IPS-20b (cell line): ENCODE results near the gene RNF212B.

Experiments used
- H3K27ac ChIP-seq: one replicate; pipeline ENCODE4 v1.5.1; 2013; ENCODE audit warnings: low read length
- H3K27me3 ChIP-seq: 2 replicates; pipeline ENCODE4 v1.6.1; 2013; ENCODE audit warnings: mild to moderate bottlenecking, low read length, inconsistent platforms; ENCODE audit not compliant: insufficient read depth
- H3K36me3 ChIP-seq: 2 replicates; pipeline ENCODE4 v1.6.1; 2013; ENCODE audit warnings: low read depth, mild to moderate bottlenecking, inconsistent platforms, low read length, moderate library complexity; ENCODE audit not compliant: insufficient read depth
- H3K4me1 ChIP-seq: 2 replicates; pipeline ENCODE4 v1.6.1; 2013; ENCODE audit warnings: mild to moderate bottlenecking, control low read depth, inconsistent platforms, low read length, moderate library complexity; ENCODE audit not compliant: insufficient read depth
- H3K4me3 ChIP-seq: 2 replicates; pipeline ENCODE4 v1.5.1; 2013; ENCODE audit warnings: mild to moderate bottlenecking, low read length, inconsistent platforms
- H3K9ac ChIP-seq: 2 replicates; pipeline ENCODE4 v1.6.1; 2013; ENCODE audit warnings: low read depth, mild to moderate bottlenecking, inconsistent platforms, low read length, moderate library complexity
- H3K9me3 ChIP-seq: 2 replicates; pipeline ENCODE4 v1.6.1; 2013; ENCODE audit warnings: mild to moderate bottlenecking, low read depth, low read length, inconsistent platforms; ENCODE audit not compliant: insufficient read depth

RNF212B gene

DNA sequence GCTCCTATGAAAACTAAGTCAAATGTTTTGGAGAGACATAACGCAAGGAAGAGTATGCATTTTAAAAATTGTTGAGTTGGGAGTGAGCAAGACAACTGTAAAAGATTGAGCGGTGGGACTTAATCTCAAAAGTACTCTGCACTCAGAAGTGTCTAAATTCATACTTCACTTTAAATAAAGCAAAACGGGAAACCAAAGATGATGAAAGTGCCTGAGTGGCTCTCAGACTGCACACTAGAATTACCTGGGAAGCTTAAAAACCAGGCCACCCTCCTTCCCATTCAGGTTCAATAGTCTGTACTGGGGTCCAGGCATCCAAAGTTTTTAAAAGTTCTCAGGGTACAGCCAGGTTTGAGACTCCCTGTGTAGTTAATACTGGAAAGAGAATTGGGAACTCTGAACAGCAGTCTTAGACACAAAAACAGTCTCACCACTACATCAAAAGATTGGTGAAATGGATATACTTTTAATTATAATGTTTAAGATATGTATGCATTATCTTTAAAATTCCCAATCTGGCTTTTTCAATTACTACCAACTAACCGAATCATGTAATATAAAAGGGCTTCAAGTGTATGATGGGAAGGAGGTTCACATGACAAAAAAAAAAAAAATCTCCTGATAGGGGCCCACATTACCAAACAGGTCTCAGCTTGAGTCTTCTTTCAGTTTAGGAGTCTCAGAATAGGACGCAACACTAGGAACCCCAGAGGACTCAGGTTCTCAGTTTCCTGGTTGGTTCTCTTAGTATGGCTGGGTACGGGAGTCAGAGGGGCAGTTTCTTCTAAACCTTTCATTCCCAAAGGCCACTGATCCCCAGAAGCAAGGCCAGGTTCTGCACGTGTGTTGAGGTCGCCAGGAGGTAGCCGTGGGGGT, 47.2 kb downstream of the RNF212B start:
- Histone ChIP-seq H3K27me3 (peaks cover 41% of the 10 kb centered on the region), H3K9ac (peak overlapping the region; percentile 84; the same call in 1 of the 2 replicates), H3K4me3 (peak overlapping the region; percentile 95), H3K27ac (peak overlapping the region; percentile 67), H3K9me3 (no peaks in the 10 kb centered on the region), H3K4me1 (peaks cover 7% of the 10 kb centered on the region; the same call in 1 of the 2 replicates), H3K36me3 (no peaks in the 10 kb centered on the region)

DNA sequence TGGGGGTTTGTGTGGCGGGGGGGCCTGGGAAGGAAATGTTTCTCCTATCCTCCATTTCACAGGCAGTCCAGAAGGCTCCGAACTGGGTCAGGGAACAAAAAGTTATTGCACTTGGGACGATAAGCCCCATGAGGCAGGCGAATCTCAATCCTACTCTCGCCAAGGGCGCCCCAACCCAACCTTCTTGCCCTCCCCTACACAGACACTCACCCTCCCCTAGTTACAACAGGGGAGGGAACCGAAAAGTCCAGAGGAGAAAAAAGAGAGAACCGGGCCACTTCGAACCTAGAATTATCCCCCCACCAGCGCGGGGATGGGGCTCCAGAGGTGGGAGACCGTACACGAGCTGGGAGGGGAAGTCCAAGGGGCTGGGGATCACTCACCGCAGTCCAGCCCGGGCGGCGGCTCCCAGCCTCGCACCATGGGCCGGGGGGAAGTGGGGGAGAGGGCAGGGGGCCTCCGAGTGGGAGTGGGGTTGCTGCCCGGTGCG, 47.8 kb downstream of the RNF212B start:
- no peaks in the 10 kb centered on the region for H3K36me3 ChIP-seq
- H3K27me3 ChIP-seq = peaks cover 47% of the 10 kb centered on the region
- peak overlapping the region; percentile 84; the same call in 1 of the 2 replicates for H3K9ac ChIP-seq
- H3K27ac ChIP-seq = peak overlapping the region; percentile 67
- H3K4me3 ChIP-seq = peak overlapping the region; percentile 95
- H3K4me1 ChIP-seq = peaks cover 3% of the 10 kb centered on the region; the same call in 1 of the 2 replicates
- no peaks in the 10 kb centered on the region for H3K9me3 ChIP-seq

DNA sequence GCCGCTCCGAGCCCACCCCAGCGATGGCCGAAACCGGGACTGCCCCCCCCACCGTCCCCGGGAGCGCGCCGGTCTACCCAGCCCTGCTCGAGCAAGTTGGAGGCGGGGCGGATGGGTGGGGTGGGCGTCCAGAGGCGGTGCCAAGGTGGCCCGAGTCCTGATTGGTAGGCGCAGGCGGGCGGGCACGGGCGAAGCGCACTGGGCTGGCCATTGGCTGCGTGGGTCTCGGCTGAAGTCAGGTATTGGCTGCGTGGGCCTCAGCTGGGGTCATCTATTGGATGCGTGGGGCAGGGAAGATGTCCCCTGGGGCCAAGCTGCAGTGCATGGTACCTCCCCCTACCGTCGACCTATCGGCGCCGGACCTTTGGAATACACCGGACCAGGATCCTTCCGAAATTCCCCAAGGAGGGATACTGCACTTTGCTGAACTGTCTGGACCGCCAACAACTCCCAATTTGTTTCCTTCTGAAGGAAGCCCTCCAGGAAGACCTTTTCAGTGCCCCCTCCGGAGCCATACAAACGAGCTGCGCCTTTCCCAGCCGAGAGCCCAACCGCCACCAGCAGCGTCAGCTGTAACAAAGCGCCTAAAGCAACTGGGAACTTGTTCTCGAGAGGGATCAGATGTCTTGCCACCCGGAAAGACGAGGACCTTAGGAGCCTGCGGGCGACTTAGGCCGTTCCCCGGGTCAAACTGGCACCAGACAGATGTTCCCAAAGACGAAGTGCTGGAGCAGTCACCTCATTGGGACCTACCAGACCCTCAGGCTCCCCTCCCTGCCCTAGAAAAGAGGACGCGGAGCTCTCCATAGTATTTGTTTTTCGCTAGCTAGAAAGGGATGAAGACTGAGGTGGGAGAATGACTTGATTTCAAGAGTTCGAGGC, 48.5 kb downstream of the RNF212B start, which contains the start of gene HOMEZ:
Gene HOMEZ (minus strand): TSS at position 113 of the 882 bp plus-strand sequence. CDS start 180 bp downstream, outside the sequence.
- no peaks in the 10 kb centered on the region for H3K36me3 ChIP-seq
- H3K4me1 ChIP-seq = peaks cover 3% of the 10 kb centered on the region; the same call in 1 of the 2 replicates
- no peaks in the 10 kb centered on the region for H3K9me3 ChIP-seq
- peaks cover 54% of the 10 kb centered on the region for H3K27me3 ChIP-seq
- peak within 1 kb of the TSS; percentile 84 for H3K9ac ChIP-seq
- H3K27ac ChIP-seq = peak within 1 kb of the TSS; percentile 67
- H3K4me3 ChIP-seq = peak within 1 kb of the TSS; percentile 95

DNA sequence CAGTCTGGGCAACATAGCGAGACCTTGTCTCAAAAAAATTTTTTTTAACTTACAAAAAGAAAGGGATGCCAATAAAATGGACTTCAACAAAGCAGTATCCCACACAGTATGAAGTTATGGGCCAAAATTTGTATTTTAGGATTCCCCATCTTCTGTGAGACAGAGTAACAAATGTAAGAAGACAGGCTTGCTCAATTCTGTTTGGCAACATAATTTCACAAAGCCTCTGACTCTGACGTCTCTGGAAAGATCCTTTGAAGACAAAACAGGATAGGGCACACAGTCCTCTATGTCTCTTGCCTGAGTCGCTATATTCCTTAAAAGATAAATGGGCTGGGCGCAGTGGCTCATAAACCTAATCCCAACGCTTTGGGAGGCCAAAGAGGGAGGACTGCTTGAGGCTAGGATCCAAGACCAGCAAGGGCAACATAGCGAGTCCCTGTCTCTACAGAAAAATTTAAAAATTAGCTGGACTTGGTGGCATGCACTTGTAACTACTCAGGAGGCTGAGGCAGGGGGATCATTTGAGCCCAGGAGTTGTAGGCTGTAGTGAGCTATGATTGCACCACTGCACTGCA, 49.3 kb downstream of the RNF212B start:
- Histone ChIP-seq H3K27me3 (peaks cover 62% of the 10 kb centered on the region), H3K27ac (no peak overlapping the region), H3K4me1 (peaks cover 3% of the 10 kb centered on the region; the same call in 1 of the 2 replicates), H3K9ac (peak overlapping the region; percentile 58; the same call in 1 of the 2 replicates), H3K4me3 (peak overlapping the region; percentile 95), H3K9me3 (no peaks in the 10 kb centered on the region), H3K36me3 (no peaks in the 10 kb centered on the region)

DNA sequence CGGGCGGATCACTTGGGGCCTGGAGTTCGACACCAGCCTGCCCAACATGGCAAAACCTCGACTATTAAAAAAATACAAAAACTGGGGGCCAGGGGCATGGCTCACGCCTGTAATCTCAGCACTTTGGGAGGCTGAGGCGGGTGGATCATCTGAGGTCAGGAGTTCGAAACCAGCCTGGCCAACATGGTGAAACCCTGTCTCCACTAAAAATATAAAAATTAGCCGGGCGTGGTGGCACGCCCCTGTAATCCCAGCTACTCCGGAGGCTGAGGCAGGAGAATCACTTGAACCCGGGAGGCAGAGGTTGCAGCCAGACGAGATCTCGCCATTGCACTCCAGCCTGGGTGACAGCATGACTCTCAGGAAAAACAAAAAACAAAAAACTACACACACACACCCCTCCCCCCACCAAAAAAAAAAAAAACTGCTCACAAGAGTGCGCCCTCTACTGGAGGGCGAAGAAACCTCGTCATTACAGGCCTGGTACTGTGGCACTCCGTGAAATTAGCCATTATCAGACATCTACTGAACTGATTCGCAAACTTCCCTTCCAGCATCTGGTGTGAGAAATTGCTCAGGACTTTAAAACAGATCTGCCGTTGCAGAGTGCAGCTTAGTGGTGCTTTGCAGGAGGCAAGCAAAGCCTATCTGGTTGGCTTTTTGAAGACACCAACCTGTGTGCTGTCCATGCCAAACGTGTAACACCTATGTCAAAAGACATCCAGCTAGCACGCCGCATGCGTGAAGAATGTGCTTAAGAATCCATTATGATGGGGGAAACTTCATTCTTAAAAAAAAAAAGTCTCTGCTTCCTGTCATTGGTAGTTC, 57.2 kb downstream of the RNF212B start:
- no peak overlapping the region for H3K4me3 ChIP-seq
- no peaks in the 10 kb centered on the region for H3K9me3 ChIP-seq
- no peak overlapping the region for H3K9ac ChIP-seq
- peaks cover 100% of the 10 kb centered on the region for H3K27me3 ChIP-seq
- no peaks in the 10 kb centered on the region for H3K36me3 ChIP-seq
- no peak overlapping the region for H3K27ac ChIP-seq
- H3K4me1 ChIP-seq = peaks cover 5% of the 10 kb centered on the region; the same call in 1 of the 2 replicates

DNA sequence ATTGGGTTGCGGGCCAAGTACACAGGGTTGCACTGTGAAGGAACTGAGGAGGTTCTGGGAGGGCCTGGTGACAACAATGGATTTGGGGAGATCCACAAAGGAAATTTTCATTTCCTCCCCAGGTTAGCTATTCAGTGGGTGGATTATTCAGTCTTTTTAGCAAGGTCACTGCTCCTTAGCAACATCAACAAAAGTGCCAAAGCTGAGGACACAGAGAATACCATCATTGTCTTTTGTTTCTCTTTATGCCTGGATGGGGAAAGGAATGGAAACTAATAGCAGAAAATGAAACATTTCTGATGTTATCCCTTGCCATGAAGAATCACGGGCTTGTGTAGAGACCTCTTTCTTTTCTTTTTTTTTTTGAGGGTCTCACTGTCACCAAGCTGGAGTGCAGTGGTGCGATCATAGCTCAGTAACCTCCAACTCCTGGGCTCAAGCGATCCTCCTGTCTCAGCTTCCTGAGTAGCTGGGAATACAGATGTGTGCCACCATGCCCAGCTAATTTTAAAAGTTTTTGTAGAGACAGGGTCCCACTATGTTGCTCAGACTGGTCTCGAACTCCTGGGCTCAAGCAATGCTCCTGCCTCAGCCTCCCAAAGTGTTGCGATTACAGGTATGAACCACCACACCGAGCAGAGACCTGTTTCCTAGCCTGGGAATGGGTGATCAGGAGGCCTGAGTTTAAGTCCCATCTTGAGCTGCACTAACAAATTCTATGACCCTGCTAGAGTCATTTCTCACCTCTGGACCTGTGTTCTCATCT, 58.5 kb downstream of the RNF212B start:
- Histone ChIP-seq H3K27ac (no peak overlapping the region), H3K4me1 (peaks cover 10% of the 10 kb centered on the region; the same call in 1 of the 2 replicates), H3K27me3 (peaks cover 97% of the 10 kb centered on the region)

DNA sequence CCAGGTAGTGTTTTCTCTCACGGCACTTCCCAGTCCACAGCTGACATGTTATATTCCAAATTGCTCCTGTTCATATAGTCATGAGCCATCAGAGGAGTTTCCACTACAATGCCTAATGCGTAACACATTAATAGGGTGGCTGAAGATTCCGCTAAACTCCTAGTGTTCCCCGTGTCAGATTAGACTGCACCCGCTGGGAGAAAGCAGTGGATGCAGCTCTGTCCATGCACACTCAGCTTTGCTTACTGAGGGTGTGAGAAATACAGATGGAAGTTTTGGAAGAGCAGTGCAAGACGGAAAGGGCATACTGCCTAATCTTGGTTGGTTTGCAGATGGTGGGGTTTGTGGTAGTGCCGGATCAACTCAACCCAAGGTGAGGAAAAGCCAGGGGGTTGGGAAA, 59.4 kb downstream of the RNF212B start:
- no peak overlapping the region for H3K9ac ChIP-seq
- H3K27ac ChIP-seq = no peak overlapping the region

More for the DNA sequence above, 58.5 kb downstream of the RNF212B start:
- no peak overlapping the region for H3K4me3 ChIP-seq
- no peak overlapping the region for H3K9ac ChIP-seq
- no peaks in the 10 kb centered on the region for H3K36me3 ChIP-seq
- H3K9me3 ChIP-seq = no peaks in the 10 kb centered on the region

DNA sequence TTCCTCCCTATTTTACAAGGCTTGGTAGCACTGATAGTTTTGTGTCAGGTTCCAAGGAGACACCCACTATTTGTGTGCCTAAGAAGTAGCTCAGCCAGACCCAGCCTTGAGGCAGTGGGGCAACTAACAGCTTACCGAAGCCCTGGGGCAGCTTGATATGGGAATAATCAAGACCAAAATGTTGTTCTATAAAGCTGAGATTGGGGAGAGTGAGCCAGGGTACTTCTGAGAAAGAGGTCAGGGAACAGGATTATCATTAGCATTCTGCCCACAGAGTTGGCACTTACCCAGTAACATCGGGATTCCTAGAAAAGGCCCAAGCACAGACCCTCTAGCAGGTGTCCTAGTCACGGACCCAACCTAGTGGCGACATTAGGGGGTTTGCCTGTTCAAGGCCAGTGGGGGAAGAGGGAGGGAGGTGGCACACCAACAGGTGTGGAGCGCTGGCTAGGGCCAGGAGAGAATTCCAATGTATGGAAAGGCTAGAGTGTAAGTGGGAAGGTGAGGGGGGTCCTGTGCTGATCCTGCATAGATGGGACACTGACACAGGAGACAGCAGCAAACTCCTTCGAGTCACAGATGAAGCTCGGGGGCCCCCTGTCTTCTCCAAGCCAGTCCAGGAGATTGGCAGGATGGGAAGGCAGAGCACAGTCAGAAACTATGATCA, 60.0 kb downstream of the RNF212B start:
- H3K27me3 ChIP-seq = peaks cover 84% of the 10 kb centered on the region
- H3K4me3 ChIP-seq = no peak overlapping the region
- no peak overlapping the region for H3K27ac ChIP-seq
- no peaks in the 10 kb centered on the region for H3K36me3 ChIP-seq
- no peaks in the 10 kb centered on the region for H3K9me3 ChIP-seq
- H3K4me1 ChIP-seq = peaks cover 10% of the 10 kb centered on the region; the same call in 1 of the 2 replicates
- no peak overlapping the region for H3K9ac ChIP-seq

More for the DNA sequence above, 59.4 kb downstream of the RNF212B start:
- Histone ChIP-seq H3K36me3 (no peaks in the 10 kb centered on the region), H3K27me3 (peaks cover 88% of the 10 kb centered on the region), H3K4me3 (no peak overlapping the region), H3K4me1 (peaks cover 10% of the 10 kb centered on the region; the same call in 1 of the 2 replicates), H3K9me3 (no peaks in the 10 kb centered on the region)

DNA sequence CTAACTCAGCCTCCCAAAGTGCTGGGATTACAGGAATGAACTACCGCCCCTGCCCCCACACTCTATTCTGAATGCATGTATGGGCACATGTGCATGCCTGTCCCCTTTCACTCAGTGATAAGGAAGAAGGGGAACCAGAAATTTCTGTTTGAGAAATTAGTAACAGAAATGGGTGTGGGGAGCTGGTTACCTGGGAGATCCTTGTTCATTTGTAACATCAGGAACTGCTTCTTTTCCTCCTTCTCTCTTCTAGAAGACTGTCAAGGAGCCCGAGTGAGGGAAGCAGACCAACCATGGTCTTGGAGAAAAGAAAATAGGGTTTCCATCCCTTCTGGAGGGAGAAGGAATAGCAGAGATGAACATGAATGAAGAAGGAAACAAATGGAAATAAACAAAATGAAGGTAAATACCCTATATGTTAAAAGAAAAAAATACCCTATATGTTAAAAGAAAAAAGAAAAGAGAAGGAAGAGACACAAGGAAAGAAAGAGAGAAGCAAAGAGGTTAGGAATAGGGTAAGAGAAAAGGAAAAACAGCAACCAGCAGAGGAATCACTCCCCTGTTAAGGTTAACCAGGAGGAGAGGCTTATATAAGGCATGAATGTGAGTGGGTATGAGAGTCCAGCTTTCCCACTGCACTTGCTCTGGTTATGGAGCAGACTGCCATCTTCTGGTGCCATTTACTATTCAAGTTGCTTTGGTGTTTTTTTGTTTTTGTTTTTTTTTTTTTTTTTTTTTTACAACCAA, 61.6 kb downstream of the RNF212B start:
- no peak overlapping the region for H3K27ac ChIP-seq
- H3K4me1 ChIP-seq = peaks cover 6% of the 10 kb centered on the region; the same call in 1 of the 2 replicates
- peaks cover 84% of the 10 kb centered on the region for H3K27me3 ChIP-seq
- no peak overlapping the region for H3K4me3 ChIP-seq
- no peaks in the 10 kb centered on the region for H3K9me3 ChIP-seq
- no peaks in the 10 kb centered on the region for H3K36me3 ChIP-seq
- H3K9ac ChIP-seq = no peak overlapping the region
